ENCODE data around the gene TWNK.

The TWNK gene

DNA sequence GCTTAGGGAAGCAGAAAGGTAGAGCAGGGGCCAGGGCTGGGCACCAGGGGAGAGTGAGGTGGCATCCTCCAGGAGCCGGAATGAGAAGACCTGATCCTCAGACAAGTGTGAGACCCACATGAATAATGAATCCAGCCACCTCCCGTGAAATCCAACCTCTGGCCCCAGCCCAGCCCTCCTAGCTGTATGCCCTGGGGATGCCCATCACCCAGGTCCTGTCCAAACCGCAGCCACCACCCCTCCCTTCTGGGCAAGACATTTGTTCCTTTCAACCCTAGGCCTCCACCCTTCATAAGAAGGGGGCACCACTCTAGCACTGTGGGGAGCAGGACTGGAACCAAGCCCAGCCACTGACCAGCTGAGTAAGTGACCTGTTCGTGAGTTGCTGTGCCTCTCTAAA is 33.9 kb downstream of the TWNK start:
- in situ Hi-C loops (cut with HindIII; ENCODE audit: low pct_unique_long_range_greater_than_20kb, low sequenced_read_pairs) = no loop called here
- no peak for DNase-seq (ENCODE audit: low read depth in 1 of 2, low spot score in 1 of 2)
- TF ChIP-seq JUND (IDR thresholded peaks at IDR 0.05; ENCODE audit: low read depth) = no peak

DNA sequence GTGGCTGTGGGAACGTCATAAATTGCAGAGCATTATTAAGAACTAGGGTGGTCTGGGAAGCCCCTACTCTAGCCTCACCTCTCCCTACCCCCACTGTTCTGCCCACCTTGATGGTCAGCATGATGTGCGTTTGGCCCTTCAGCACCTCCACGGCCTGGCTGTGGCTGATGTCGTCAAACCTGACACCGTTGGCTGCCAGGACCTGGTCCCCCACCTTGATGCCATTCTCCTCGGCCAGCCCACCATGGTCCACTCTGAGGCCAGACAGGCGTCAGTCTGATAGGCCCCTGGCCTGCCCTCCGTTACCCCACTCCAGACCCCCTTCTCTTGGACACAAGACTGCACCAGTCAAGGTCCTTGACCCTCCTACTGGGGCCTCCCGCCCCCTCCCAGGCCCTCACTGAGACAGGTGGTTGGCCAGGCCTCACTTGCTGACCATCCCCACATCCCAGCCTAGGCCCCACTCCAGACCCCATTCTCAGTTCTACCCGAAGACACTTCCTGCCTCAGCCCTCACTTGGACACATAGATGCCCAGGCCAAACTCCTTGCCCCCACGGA is 34.4 kb downstream of the TWNK start:
- in situ Hi-C loops (cut with HindIII; ENCODE audit: low pct_unique_long_range_greater_than_20kb, low sequenced_read_pairs) = no loop called here
- no peak for DNase-seq (ENCODE audit: low read depth in 1 of 2, low spot score in 1 of 2)
- TF ChIP-seq JUND (IDR thresholded peaks at IDR 0.05; ENCODE audit: low read depth) = no peak

- DNase-seq (ENCODE audit: low read depth in 1 of 2, low spot score in 1 of 2) = no peak
- in situ Hi-C loops (cut with HindIII; ENCODE audit: low pct_unique_long_range_greater_than_20kb, low sequenced_read_pairs) = no loop called here
- no peak for TF ChIP-seq JUND (IDR thresholded peaks at IDR 0.05; ENCODE audit: low read depth)
Observed at GRCh38 chr10:101022967-101023705, 35.8 kb downstream of the TWNK start.

DNA sequence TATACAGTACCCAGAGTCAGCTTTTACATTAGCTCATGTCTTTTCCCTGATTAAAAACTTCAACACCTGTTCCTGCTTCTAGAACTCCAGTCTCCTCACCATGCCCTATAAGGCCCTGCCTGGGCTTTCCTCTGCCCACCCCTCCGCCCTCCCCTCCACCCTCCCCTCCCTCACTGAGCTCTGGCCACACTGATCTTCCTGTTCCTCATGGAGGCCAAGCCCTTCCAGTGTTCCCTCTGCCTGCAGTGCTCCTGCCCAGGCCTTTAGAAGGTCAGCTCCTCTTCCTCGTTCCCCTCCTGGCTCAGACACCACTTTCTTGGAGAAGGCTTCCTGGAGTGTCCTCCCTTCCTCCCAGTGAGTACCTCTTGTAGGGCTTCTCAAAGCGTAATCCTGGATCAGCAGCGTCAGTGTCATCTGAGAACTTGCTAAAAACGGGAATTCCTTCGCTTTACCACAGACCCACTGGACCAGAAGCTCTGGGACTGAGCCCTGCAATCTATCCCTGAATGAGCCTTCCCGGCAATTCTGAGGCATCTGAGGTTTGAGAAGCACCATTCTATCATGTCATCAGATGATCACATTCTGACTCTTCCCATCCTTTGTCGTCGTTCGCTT is 39.9 kb downstream of the TWNK start:
- DNase-seq (ENCODE audit: low read depth in 1 of 2, low spot score in 1 of 2) = no peak
- TF ChIP-seq JUND (IDR thresholded peaks at IDR 0.05; ENCODE audit: low read depth) = no peak
- in situ Hi-C loops (cut with HindIII; ENCODE audit: low pct_unique_long_range_greater_than_20kb, low sequenced_read_pairs) = no loop called here

DNA sequence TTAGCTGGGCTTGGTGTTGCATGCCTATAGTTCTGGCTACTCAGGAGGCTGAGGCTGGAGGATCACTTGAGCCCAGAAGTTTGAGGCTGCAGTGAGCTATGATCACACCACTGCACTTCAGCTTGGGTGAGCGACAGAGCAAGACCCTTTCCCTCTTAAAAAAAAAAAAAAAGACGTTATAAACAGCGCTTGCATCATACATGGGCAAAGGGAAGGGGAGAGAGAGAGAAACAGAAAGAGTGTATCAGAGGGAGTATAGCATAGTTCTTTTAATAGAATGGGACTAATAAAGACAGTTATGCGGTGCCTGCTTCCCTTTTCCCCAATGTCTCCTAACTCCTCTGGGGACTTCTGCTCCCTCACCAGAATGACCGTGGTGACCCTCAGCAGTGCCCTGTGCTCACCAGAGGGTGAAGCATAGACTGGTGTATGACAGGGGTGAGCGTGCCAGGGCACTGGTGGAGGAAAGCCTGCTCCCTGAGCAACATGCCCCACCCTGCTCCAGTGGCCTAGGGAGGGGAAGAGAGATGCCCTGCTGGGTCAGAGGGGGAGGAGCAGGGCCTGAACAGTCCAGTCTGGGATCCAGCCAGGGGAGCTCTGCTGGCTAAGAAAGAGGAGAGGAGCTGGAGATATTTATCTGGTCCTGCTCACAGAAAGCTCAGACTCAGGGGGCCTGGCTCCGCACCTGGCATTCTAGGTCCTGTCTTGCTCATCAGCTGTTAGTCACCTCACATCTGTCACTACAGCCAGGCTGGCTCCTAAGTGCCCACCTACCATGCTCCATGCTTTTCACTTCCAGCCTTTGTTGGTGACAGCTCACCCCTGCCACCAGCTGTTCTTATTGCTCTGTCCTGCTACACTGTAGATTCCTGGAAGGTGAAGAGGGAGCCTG is 41.3 kb downstream of the TWNK start:
- TF ChIP-seq JUND (IDR thresholded peaks at IDR 0.05; ENCODE audit: low read depth) = no peak
- DNase-seq (ENCODE audit: low read depth in 1 of 2, low spot score in 1 of 2) = no peak
- in situ Hi-C loops (cut with HindIII; ENCODE audit: low pct_unique_long_range_greater_than_20kb, low sequenced_read_pairs) = no loop called here

DNA sequence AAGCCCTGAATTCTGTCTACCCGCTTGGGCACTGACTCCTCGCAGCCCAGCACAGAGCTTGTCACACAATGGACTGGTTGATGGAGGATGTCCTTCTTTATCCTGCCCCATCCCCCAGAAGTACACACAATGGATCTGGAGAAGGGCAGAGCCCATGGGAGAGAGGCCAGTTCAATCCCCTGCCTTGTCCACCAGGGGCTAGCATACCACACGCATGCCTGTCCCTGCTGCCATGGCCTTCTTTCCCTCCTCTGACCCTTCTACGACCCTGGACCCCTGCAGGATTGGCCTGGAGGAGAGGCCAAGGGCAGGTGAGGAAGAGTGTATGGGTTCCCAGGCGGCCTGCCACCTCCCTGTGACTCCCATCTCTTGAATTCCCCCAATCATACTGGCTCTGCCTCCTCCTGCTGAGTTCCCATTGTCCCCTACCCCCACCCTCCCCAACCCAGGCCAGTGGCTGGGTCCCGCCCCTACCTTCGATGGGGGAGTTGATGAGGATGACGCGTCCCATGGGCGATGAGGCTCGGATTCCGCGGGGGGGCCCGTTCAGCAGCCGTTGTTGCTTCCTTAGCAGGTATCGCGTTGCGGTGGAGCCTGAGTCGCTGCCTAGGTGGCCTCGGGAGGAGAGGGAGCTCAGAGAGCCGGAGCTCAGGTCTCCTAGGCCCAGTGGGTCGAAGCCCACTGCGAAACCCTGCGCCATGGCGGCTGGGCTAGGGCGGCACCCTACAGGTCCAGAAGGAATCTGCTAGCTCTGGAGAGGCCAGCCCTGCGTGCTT is 42.4 kb downstream of the TWNK start:
- in situ Hi-C loops (cut with HindIII; ENCODE audit: low pct_unique_long_range_greater_than_20kb, low sequenced_read_pairs) = no loop called here

DNA sequence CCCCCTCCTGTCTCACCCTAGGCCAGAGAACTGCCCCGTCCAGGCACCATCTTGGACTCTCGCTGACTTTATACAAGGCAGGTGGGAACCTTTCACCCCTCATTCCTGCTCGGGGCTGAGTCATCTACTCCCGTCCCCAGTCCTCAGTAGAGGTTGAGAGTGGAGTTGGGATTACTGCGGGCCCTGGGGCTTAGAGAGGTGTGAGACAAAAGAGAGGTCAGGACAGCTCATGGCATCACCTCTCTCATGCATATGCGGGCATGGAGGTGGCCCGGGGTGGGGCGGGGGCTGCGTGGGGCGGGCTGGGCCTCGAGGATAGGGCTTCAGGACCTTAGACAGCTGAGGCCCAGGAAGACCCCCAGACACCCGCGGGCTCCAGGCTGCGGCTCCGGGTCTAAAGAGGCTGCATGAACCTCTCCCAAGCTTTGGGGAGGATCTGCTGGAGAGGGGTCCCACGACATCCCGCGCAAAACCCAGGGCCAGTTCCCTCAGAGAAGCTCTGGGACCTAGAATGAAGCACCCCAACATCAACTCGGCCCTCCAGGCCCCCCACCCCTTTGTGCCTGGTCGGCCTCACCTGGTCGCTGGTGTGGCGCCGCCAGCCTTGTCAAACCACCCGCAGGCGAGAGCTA is 43.3 kb downstream of the TWNK start:
- no peak for TF ChIP-seq JUND (IDR thresholded peaks at IDR 0.05; ENCODE audit: low read depth)
- DNase-seq (ENCODE audit: low read depth in 1 of 2, low spot score in 1 of 2) = no peak
- in situ Hi-C loops (cut with HindIII; ENCODE audit: low pct_unique_long_range_greater_than_20kb, low sequenced_read_pairs) = no loop called here

More for the DNA sequence above, 42.4 kb downstream of the TWNK start:
- no peak for DNase-seq (ENCODE audit: low read depth in 1 of 2, low spot score in 1 of 2)
- no peak for TF ChIP-seq JUND (IDR thresholded peaks at IDR 0.05; ENCODE audit: low read depth)

DNA sequence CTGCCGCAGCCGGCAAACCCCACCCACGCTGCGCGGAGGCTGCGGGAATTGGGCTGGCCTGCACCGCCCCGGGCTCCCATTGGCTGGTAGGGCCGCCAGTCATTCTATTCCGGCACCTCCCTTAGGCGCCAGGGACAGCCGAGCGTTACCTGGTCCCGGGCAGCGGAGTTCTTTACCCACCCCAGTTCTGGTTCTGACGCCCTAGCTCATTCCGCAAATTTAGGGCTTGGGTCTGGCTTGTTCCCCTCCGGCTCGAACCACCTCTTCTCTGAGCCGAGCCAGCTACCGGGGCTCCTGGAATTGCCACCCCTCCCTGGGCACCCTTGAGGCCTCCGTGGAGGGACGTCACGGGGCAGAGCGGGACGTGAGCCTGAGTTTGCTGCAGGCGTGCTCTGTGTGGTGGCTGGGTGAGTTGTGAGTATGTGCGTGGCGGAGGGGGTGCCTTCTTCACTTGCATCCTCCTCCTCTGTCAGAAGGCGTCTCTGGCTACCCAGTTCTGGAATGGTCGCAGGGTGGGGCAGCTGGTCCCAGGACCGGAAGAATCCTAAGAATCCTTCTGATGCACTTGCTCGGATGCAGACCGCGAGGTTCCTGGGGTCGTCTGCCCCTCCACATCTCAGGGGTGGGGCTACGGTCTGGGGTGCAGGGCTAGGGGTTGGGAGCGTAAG is 43.9 kb downstream of the TWNK start, which contains the start of the genes PDZD7 and SFXN3:
PDZD7 (minus strand) TSS at position 2 of the 668 bp plus-strand sequence. CDS start 910 bp downstream, outside the sequence.
SFXN3 (plus strand) TSS at position 107 of the 668 bp plus-strand sequence. CDS start 3,461 bp downstream, outside the sequence.
- in situ Hi-C loops (cut with HindIII; ENCODE audit: low pct_unique_long_range_greater_than_20kb, low sequenced_read_pairs) = no loop called here
- TF ChIP-seq JUND (IDR thresholded peaks at IDR 0.05; ENCODE audit: low read depth) = no peak
- DNase-seq (ENCODE audit: low read depth in 1 of 2, low spot score in 1 of 2) = peak; percentile 97

DNA sequence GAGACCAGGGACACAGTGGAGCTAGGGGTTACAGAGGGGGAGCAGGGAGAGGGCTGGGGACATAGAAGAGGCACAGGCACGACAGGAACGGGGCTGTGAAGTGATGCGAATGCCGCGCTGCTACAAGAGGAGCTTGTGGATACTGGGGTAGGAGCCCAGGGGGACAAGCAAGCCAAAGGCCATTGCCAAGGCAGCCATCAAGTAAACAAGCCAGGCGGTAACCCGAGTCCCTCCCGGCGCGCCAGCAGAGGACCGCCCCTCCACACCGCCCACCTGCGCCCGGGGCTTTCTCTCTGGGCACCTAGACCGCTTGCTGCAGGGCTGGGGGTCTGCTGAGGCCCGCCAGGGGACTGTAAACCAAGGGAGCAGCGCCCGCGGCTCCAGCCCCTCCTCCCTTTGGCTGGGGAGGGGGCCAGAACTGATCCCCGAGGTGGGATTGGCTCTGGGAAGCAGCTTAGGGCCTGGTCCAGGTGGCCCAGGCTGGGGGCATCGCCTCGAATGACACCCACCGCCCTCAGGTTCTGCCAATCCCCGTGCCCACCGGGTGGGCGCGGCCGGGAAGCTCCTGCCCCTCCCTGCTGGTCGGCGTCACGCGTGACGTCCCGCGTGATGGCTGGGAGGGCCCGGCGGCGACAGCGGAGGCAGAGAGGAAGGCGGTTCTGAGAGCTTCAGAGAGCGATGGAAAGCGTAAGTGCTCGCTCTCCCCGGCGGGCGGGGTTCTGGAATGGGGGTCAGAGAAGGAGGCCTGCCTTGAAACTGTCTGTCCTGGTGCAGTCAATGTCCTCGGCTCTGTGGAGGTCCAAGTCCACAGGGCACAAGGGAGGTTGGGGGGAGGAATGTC is 44.7 kb downstream of the TWNK start:
- peak in 1 of 2 experiments; percentile 72 for DNase-seq (ENCODE audit: low read depth in 1 of 2, low spot score in 1 of 2)
- no peak for TF ChIP-seq JUND (IDR thresholded peaks at IDR 0.05; ENCODE audit: low read depth)
- in situ Hi-C loops (cut with HindIII; ENCODE audit: low pct_unique_long_range_greater_than_20kb, low sequenced_read_pairs) = no loop called here

GRCh38 chr10:101032637-101033224 is 45.4 kb downstream of the TWNK start:
- in situ Hi-C loops (cut with HindIII; ENCODE audit: low pct_unique_long_range_greater_than_20kb, low sequenced_read_pairs) = no loop called here
- no peak for TF ChIP-seq JUND (IDR thresholded peaks at IDR 0.05; ENCODE audit: low read depth)
- no peak for DNase-seq (ENCODE audit: low read depth in 1 of 2, low spot score in 1 of 2)
